Panc1 (cell line): ENCODE measurements around the gene LGALS1. TPM values are rescaled to one million over a fixed set of nuclear protein-coding genes. Genes with fewer than 3 reads are reported as not detected.

ENCODE experiments used
- ATAC-seq: fragments of 200-7000 bp; cut with Tn5 transposase; 2 replicates; pipeline ENCODE4 v1.9.1; 2020; ENCODE audit warnings: mild to moderate bottlenecking, moderate library complexity
- BruUV-seq: library from RNA; stranded (reverse); fragments of 400-500 nt; replicated peaks from 2 replicates; lab custom pipeline; 2021; lab: Mats Ljungman, UMichigan
- CTCF ChIA-PET: fragments of 300-600 bp; sonication (Branson Sonifier 250); formaldehyde crosslinking; loops from one replicate; lab custom pipeline; 2022; ENCODE audit warnings: antibody characterized with exemption; lab: Charles Lee
- POLR2A ChIA-PET: fragments of 300-600 bp; sonication (Branson Sonifier 250); formaldehyde crosslinking; loops from one replicate; lab custom pipeline; 2022; ENCODE audit warnings: antibody characterized with exemption; lab: Charles Lee
- DNase-seq: peaks from one replicate; pipeline ENCODE4 v3.0.0-alpha.2; 2010; ENCODE audit warnings: low read depth, low spot score
- H3K27ac ChIP-seq: 2 replicates; pipeline ENCODE4 v1.5.1; 2011; ENCODE audit warnings: mild to moderate bottlenecking, low read length, inconsistent platforms
- H3K27me3 ChIP-seq: fragments of 200-500 bp; sonication (Bioruptor generic); 2 replicates; pipeline ENCODE4 v1.6.0; 2014; ENCODE audit warnings: low read length, inconsistent platforms; ENCODE audit not compliant: control insufficient read depth, insufficient read depth
- H3K36me3 ChIP-seq: fragments of 200-500 bp; sonication (Bioruptor generic); 2 replicates; pipeline ENCODE4 v1.5.1; 2014; ENCODE audit warnings: inconsistent platforms, mild to moderate bottlenecking, low read length, moderate library complexity; ENCODE audit not compliant: control insufficient read depth, insufficient read depth
- H3K4me1 ChIP-seq: 2 replicates; pipeline ENCODE4 v1.5.1; 2011; ENCODE audit warnings: inconsistent platforms, mild to moderate bottlenecking, low read length, moderate library complexity; ENCODE audit not compliant: control insufficient read depth, insufficient read depth
- H3K4me3 ChIP-seq, 2 experiments: 2 replicates each; pipeline ENCODE4 v1.5.1; 2011 to 2012; ENCODE audit warnings: low read depth in 2 of 2, low read length in 2 of 2, mild to moderate bottlenecking in 2 of 2, inconsistent platforms in 1 of 2, moderate library complexity in 1 of 2
- H3K9me3 ChIP-seq: fragments of 200-500 bp; sonication (Bioruptor generic); 2 replicates; pipeline ENCODE4 v1.5.1; 2014; ENCODE audit warnings: low read depth, mild to moderate bottlenecking, inconsistent platforms, low read length, moderate library complexity; ENCODE audit not compliant: control insufficient read depth, insufficient read depth
- POLR2AphosphoS5 ChIP-seq: IDR thresholded peaks from 2 replicates; pipeline ENCODE4 v1.6.1; 2012; ENCODE audit warnings: mild to moderate bottlenecking, low read depth, low read length, moderate library complexity
- REST ChIP-seq, 2 experiments: IDR thresholded peaks; 2 replicates each; pipeline ENCODE4 v1.6.1; 2011 to 2012; ENCODE audit warnings: low read depth in 2 of 2, control low read depth in 1 of 2, low read length in 1 of 2, mild to moderate bottlenecking in 1 of 2, moderate library complexity in 1 of 2; ENCODE audit not compliant: insufficient read depth in 1 of 2
- SIN3A ChIP-seq: IDR thresholded peaks from 2 replicates; pipeline ENCODE4 v1.6.1; 2012; ENCODE audit warnings: low read depth, mild to moderate bottlenecking, low read length, moderate library complexity, borderline replicate concordance; ENCODE audit not compliant: insufficient read depth
- TCF7L2 ChIP-seq: IDR thresholded peaks from 2 replicates; pipeline ENCODE4 v1.6.1; 2011; ENCODE audit warnings: mild to moderate bottlenecking, low read depth, low read length, inconsistent platforms
- in situ Hi-C: cut with HindIII; loops from 2 replicates; pipeline ENCODE4 v1.10.0; 2016; ENCODE audit warnings: low sequenced_read_pairs, low pct_unique_long_range_greater_than_20kb
- intact Hi-C: fragments of 100-400 bp; cut with micrococcal nuclease; formaldehyde crosslinking; loops from one replicate; pipeline ENCODE4 v1.10.0; 2022; ENCODE audit not compliant: unreplicated experiment
- total RNA-seq: library from RNA; stranded (reverse); gene quantifications from one replicate; pipeline ENCODE4 v1.2.1, GENCODE V29; 2021; ENCODE audit not compliant: unreplicated experiment
- TF ChIP-seq, protein P1 (sequence below): fragments of 450-650 bp; IDR thresholded peaks from 2 replicates; pipeline ENCODE4 v1.5.1; 2017; ENCODE audit warnings: mild to moderate bottlenecking

LGALS1 gene
- total RNA-seq, 1 experiment from 2014 or later: 1,518 TPM

- BruUV-seq: no TSS peak
Measured at GRCh38 chr22:37659066-37659896, 16.2 kb upstream of the LGALS1 start.

GRCh38 chr22:37659897-37660708 is 15.3 kb upstream of the LGALS1 start:
- TF ChIP-seq, protein P1, sequence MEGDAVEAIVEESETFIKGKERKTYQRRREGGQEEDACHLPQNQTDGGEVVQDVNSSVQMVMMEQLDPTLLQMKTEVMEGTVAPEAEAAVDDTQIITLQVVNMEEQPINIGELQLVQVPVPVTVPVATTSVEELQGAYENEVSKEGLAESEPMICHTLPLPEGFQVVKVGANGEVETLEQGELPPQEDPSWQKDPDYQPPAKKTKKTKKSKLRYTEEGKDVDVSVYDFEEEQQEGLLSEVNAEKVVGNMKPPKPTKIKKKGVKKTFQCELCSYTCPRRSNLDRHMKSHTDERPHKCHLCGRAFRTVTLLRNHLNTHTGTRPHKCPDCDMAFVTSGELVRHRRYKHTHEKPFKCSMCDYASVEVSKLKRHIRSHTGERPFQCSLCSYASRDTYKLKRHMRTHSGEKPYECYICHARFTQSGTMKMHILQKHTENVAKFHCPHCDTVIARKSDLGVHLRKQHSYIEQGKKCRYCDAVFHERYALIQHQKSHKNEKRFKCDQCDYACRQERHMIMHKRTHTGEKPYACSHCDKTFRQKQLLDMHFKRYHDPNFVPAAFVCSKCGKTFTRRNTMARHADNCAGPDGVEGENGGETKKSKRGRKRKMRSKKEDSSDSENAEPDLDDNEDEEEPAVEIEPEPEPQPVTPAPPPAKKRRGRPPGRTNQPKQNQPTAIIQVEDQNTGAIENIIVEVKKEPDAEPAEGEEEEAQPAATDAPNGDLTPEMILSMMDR: no peak
- no peak for TF ChIP-seq TCF7L2
- TF ChIP-seq SIN3A: no peak
- POLR2A ChIA-PET: interaction anchor here (1.4 kb wide), 1 partner anchor 15 kb away, joined by 4 read pairs; the partner anchor contains the start of gene LGALS1
- H3K36me3 ChIP-seq: no peaks in the 10 kb centered on the region
- ATAC-seq (no peak), DNase-seq (no peak)
- H3K9me3 ChIP-seq: no peaks in the 10 kb centered on the region
- CTCF ChIA-PET: interaction anchor here (2.1 kb wide), 1 partner anchor 21 kb away, joined by 11 read pairs; no protein-coding TSS in a partner anchor
- in situ Hi-C loops: no loop called here
- H3K4me1 ChIP-seq: peaks cover 17% of the 10 kb centered on the region
- intact Hi-C loops: no loop called here
- H3K27me3 ChIP-seq: no peaks in the 10 kb centered on the region
- peak overlapping the region; percentile 69 to 74 for H3K4me3 ChIP-seq
- BruUV-seq: TSS peak; percentile 90
- peak overlapping the region; percentile 80 for H3K27ac ChIP-seq

More at GRCh38 chr22:37659066-37659896, 16.2 kb upstream of the LGALS1 start:
- Histone ChIP-seq H3K4me3 (peak overlapping the region; percentile 69 to 74), H3K27me3 (no peaks in the 10 kb centered on the region), H3K27ac (peak overlapping the region; percentile 80), H3K36me3 (no peaks in the 10 kb centered on the region), H3K9me3 (no peaks in the 10 kb centered on the region), H3K4me1 (peaks cover 17% of the 10 kb centered on the region)
- DNase-seq: no peak
- in situ Hi-C loops (no loop called here), intact Hi-C loops (no loop called here)
- ATAC-seq: peak; percentile 2; the same call in 1 of the 2 replicates
- POLR2A ChIA-PET: no interaction called here
- TF ChIP-seq SIN3A (no peak), REST (IDR thresholded peaks at IDR 0.05; ENCODE audit: insufficient read depth in 1 of 2, low read depth in 2 of 2, low read length in 1 of 2) (no peak), POLR2AphosphoS5 (no peak)
- TF ChIP-seq, protein P1: no peak
- CTCF ChIA-PET: no interaction called here
